Sigmoid colon (tissue), 4 donors: ENCODE measurements around the gene TMEM225B.

Experiments used
- EP300 ChIP-seq, 4 donors: sonication (generic); formaldehyde crosslinking; IDR thresholded peaks; one replicate each; pipeline ENCODE4 v1.6.1; 2017; ENCODE audit warnings: antibody characterized with exemption in 4 of 4
- POLR2A ChIP-seq, 2 donors: fragments of 450-650 bp; IDR thresholded peaks; one replicate each; pipeline ENCODE4 v1.6.1; 2016; ENCODE audit warnings: antibody characterized with exemption in 2 of 2, mild to moderate bottlenecking in 2 of 2, moderate library complexity in 2 of 2
- POLR2AphosphoS5 ChIP-seq, 4 donors: sonication (generic); formaldehyde crosslinking; IDR thresholded peaks; one replicate each; pipeline ENCODE4 v1.6.1; 2017; ENCODE audit warnings: antibody characterized with exemption in 4 of 4
- TF ChIP-seq, protein P1 (sequence below), 4 experiments: fragments of 450-650 bp in 3 of 4; fragments of 200-600 bp in 1 of 4; IDR thresholded peaks; one replicate each; pipeline ENCODE4 v1.5.1; 2016 to 2019; ENCODE audit warnings: antibody characterized with exemption in 4 of 4, mild to moderate bottlenecking in 3 of 4, moderate library complexity in 2 of 4

DNA sequence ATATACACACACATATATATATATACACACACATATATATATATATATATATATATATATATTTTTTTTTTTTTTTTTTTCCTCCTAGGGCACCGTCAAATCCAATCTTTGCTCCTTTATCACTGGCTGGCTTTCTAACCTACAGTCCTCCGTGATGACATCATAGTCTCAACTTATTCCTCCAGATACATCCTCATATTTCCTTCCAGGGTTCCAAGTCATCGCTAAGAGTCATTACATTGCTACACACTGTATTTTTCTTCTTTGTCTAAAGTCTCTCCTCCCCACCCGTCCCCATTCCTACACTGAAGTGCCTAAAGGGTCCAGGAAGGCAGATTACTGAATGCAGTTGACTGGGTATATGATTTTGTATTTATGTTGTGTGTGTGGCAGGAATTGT is 45.0 kb upstream of the TMEM225B start:
- TF ChIP-seq, protein P1, sequence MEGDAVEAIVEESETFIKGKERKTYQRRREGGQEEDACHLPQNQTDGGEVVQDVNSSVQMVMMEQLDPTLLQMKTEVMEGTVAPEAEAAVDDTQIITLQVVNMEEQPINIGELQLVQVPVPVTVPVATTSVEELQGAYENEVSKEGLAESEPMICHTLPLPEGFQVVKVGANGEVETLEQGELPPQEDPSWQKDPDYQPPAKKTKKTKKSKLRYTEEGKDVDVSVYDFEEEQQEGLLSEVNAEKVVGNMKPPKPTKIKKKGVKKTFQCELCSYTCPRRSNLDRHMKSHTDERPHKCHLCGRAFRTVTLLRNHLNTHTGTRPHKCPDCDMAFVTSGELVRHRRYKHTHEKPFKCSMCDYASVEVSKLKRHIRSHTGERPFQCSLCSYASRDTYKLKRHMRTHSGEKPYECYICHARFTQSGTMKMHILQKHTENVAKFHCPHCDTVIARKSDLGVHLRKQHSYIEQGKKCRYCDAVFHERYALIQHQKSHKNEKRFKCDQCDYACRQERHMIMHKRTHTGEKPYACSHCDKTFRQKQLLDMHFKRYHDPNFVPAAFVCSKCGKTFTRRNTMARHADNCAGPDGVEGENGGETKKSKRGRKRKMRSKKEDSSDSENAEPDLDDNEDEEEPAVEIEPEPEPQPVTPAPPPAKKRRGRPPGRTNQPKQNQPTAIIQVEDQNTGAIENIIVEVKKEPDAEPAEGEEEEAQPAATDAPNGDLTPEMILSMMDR (IDR thresholded peaks at IDR 0.05), result no peak
- TF ChIP-seq POLR2A (IDR thresholded peaks at IDR 0.05), result no peak
- TF ChIP-seq POLR2AphosphoS5 (IDR thresholded peaks at IDR 0.05), result no peak
- no peak for TF ChIP-seq EP300 (IDR thresholded peaks at IDR 0.05)
